SH-SY5Y (cell line): ENCODE measurements around the gene NRP1.

Experiments
- GATA2 ChIP-seq: IDR thresholded peaks from 2 replicates; pipeline ENCODE4 v1.6.1; 2011; ENCODE audit warnings: mild to moderate bottlenecking, low read depth, low read length
- GATA3 ChIP-seq: IDR thresholded peaks from 2 replicates; pipeline ENCODE4 v1.6.1; 2011; ENCODE audit warnings: low read depth, mild to moderate bottlenecking, low read length, moderate library complexity

DNA sequence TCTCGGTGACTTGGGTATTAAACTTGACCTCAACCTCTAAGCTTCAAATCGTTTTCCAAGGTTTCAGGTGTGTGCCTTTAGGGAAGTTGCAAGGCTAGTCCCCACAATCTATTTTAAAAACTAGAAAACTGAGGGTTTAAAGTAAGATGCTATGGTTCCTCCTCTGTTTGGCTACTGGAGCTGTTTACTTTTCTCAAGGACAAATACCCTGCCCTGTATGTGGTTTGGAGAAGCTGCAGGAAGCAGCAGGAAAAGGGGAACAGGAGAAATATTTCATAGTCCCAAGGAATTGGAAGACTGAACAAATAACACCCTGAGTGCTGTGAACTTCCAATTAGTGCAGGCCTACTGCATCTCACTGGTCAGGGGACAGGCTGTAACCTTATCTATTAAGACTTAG is 135.9 kb downstream of the NRP1 start:
- TF ChIP-seq GATA2, result no peak
- TF ChIP-seq GATA3, result no peak
